Right forelimb (tissue), 1 donor: Measurements from ENCODE around the gene EPX.
"Not testable (repeated sequence)": the region's sequence is repeated elsewhere in the genome, so short reads cannot be mapped to it uniquely, and the experiment has no call there.

Source experiments
- DNase-seq: peaks from one replicate; pipeline ENCODE4 v3.0.0-alpha.2; 2018

Gene EPX, protein sequence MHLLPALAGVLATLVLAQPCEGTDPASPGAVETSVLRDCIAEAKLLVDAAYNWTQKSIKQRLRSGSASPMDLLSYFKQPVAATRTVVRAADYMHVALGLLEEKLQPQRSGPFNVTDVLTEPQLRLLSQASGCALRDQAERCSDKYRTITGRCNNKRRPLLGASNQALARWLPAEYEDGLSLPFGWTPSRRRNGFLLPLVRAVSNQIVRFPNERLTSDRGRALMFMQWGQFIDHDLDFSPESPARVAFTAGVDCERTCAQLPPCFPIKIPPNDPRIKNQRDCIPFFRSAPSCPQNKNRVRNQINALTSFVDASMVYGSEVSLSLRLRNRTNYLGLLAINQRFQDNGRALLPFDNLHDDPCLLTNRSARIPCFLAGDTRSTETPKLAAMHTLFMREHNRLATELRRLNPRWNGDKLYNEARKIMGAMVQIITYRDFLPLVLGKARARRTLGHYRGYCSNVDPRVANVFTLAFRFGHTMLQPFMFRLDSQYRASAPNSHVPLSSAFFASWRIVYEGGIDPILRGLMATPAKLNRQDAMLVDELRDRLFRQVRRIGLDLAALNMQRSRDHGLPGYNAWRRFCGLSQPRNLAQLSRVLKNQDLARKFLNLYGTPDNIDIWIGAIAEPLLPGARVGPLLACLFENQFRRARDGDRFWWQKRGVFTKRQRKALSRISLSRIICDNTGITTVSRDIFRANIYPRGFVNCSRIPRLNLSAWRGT

DNA sequence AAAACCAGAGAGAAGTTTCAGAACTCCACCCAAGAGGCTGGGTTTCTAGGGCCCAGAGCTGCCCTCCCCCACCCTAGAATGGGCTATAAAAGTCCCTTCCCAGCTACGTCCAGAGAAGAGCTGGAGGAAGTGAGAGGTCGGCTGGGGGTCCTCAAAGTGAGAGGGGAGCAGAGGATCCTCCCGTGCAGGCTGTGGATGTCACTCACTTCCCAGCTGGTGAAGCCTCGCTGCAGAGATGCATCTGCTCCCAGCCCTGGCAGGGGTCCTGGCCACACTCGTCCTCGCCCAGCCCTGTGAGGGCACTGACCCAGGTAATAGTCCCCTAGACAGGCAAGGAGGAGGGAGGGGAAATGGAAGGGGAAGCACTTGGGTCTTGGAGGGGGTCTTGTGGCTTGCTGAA is at the start of gene EPX:
Gene EPX, plus strand, starts transcription at position 115 of the 400 bp plus-strand sequence. Its CDS starts 121 bp downstream, at position 236.
- DNase-seq = no peak

DNA sequence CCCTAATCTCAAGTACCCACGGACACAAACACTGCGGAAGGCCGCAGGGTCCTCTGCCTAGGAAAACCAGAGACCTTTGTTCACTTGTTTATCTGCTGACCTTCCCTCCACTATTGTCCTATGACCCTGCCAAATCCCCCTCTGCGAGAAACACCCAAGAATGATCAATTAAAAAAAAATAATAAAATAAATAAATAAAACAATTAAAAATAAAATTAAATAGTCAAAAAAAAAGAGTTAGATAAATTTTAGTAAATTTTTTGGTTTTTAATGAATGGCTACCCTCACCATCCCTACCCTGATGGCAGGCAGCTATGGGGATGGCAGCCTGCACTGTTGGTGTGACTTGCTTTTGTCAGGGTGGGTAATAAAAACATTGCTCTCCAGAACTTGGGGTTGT is 49.2 kb upstream of the EPX start:
- DNase-seq = not testable (repeated sequence)

DNA sequence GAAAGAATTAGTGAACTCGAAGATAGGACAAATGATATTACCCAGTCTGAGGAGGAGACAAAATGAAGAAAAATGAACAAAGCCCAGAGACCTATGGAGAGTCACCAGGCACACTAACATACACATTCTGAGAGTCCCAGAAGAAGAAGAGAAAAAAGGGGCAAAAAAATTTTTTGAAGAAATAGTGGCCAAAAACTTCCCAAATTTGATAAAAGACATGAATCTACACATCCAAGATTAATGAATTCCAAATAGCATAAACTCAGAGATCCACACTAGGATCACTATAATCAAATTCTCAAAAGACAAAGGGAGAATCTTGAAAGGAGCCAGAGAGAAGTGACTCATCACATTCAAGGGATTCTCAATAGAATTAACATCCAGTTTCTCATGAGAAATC is 47.7 kb upstream of the EPX start:
- DNase-seq = no peak

DNA sequence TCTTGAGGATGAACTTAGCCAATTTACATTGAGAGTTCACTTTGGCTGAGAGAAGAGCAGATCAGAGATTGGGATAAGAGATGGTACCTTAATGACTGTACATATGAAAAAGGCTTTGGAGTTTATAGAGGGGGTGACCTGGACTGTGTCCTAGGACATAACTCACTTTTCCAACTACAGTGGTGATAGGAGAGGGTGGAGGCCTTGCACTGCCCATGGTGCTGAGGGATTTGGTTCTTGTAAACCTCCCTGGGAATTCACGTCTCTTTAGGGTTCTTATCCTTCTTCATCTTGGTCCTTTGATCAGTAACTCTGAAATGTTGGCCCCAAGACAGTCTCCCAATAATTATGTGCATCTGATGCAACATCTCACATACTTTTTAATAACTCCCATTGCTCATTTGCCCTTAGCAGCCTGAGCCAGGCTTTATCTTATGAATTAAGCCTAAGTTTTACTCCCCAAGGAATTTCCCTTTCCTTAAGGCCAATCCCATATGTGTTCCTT is 44.5 kb upstream of the EPX start, which contains the start of gene OR4D1:
Gene OR4D1, plus strand, starts transcription at position 455 of the 505 bp plus-strand sequence. CDS start 6,770 bp downstream, outside the sequence.
- no peak for DNase-seq

DNA sequence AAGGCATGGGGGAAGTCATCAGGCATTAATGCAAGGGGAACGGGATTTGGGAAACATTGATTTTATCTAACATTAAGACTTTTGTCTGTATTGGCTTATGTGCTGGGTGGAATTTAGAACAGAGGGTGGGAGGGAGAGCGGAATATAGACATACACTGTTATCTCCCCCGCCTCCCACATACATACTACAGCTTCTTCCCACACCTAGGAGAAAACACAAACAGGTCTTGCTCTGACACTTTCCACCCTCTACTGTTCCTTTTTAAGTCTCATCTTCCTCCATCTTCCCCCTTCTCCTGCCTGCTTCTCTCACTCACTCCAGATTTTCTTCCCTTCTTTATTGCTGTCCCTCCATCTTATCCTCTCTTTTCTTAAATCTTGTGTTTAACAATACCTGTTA is 43.9 kb upstream of the EPX start:
- no peak for DNase-seq

DNA sequence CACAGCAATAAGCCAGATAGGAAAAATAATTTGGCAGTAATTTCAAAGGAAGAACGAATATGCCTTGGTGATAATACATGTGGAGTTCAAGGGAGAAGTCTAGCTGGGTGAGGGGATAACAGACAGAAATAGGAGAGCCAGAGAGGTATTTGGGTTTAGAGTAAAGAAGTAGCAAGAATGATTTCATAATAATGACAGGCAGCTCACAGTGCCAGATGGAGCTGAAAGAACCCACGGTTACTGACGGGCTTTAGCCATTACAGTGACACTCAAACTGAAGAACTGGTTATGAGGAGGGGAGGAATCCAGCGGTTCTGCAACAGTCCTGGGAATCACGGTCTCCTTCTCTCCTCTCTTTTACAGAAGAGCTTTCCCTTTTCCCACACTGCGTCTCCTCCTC is 42.1 kb upstream of the EPX start:
- no peak for DNase-seq

DNA sequence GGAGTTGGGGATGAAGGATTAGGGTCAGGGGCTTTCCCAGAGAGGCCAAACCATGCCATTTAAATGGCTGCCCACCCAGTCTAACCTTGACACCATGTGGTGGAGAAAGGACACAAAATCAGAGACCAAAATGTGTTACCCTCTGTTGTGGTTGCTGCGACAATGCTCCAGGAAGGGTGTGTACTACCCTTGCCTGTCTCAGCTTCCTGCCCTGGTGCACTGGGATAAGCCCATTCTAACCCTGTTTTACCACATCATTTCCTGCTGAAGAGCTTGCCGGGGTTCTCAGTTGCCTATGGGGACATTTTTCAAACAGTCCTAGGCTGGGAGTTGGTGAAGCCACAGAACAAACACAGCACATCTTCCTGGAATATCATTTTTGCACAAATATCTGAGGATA is 39.5 kb upstream of the EPX start:
- DNase-seq = no peak

DNA sequence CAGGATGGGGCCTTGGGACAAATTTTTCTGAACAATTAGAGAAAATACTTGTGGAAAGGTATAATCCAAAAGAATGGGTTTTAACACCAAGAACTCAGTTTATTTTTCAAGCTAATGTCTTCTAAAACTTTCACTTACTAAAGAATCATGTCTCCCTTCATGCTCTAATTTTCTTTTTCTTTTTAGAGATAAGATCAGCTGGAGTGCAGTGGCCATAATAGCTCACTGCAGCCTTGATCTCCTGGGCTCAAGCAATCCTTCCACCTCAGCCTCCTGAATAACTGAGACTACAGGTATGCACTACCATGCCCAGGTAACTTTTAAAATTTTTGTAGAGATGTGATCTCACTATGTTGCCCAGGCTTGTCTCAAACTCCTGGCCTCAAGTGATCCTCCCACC is 38.9 kb upstream of the EPX start:
- no peak for DNase-seq

DNA sequence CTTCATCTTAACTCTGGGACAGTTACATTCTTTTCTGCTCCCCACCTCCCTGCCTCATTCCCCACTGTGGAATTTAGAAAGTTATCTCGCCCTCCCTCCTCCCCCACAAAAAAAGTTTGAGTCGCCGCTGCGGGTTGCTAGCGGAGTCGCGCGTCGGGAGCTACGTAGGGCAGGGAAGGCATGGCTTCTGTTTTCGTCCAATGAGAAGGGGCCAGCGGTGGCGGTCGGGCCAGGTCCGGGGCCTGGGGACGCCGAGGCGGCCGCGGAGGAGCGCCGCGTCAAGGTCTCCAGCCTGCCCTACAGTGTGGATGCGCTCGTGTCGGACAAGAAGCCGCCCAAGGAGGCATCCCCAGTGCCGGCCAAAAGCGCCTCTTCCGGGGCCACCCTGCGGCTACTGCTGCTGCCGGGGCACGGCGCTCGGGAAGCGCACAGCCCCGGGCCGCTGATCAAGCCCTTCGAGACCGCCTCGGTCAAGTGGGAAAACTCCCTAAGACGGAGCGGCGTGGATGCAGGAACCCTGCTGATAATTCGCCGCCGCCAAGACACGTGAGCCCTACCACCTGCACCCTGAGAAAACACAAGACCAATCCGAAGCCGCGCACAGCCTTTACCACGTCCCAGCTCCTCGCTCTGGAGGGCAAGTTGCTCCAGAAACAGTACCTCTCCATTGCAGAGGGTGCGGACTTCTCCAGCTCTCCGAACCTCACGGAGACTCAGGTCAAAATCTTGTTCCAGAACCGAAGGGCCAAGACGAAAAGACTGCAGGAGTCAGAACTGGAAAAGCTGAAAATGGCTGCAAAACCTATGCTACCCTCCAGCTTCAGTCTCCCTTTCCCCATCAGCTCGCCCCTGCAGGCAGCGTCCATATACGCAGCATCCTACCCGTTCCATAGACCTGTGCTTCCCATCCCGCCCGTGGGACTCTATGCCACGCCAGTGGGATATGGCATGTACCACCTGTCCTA is 35.4 kb upstream of the EPX start:
- no peak for DNase-seq

DNA sequence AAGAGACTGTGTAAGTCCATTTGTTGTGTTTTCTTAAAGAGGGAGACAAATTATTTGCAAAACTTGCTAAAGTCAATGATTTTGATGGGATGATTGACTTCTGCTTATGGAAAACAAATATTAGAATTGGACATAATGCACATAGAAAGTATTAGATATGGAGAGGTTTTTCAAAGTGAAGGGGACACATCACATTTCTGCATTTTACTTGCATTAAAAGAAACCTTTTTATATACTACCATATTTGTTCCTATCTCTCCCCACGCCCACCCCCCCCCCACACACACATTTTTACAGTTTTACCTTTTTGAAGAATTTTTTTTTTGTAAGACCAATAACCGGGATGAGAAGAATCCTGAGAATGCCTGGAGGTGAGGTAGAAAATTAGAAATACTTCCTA is 34.3 kb upstream of the EPX start:
- DNase-seq = no peak

DNA sequence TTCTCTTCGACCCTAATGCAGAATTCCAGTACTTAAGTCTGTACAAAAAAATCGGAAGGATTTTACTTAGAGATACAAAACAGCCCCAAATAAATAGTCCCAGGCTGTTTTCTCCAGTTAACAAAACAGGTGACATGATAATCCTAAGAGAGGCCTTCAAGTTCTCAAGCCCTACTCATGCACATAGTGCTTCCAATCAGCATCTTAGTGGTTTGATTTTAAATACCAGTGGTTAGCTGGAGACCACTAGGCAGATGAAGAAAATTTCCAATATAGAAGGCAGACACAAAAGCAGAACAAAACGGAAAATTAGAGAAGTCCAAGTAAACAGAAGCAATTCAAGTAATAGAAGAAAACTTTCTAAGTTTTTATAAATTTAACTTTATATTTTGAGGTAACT is 31.0 kb upstream of the EPX start:
- no peak for DNase-seq

DNA sequence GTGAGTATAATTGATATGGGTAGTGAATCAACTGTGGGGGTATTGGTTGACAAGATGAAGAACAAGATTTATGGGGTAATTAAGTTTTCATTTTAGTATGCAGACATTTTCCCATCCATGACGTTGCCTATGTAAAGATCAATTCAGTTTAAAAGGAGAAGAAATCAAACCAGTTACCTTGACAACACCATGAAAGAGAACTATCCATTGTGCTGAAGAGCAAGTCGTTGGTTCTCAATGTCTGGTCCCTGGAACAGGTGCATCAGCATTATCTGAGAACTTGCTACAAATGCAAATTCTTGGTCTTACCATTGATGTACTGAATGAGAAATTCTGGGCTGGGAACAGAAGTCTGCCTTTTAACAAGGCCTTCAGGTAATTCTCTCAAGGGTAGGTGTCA is 26.5 kb upstream of the EPX start:
- DNase-seq = no peak

DNA sequence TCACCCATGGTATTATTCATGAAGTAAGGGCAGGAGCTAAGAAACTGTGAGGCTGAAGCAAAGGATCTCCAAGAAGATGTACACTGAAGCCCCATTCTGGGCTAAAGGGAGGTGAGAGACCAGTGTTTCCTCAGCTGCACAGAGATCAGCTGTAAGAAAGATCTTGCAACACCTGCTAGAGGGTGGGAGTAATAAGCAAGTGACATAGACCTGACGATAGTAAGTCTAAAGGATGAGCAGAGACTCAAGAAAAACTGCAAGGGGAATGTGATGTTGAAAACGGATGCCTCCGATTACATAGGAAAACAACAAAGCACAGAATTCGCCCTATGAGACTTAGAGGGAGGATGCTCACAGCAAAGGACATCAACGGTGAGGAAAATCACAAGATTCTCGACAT is 25.8 kb upstream of the EPX start, which contains the start of gene OR4D2:
Gene OR4D2, plus strand, starts transcription at position 301 of the 400 bp plus-strand sequence. CDS start 2,674 bp downstream, outside the sequence.
- no peak for DNase-seq

DNA sequence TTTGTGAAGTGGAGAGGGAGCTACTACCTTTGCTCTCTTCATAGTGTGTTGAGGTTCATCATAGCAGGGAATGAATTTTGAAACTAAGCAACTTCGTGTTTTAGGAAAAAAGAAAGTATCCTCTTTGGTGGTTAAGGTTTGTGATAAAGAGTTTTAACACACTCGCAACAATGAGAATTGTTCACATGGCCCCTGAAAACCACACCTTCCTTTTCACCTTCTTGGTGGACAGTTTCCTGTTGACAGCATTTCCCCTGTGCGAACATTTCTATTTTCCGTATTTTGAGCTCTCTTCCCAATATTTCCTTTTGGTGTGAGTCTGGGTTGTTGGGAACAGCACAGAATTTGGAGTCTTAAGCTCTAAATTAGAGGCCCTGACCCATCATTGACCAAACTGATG is 21.9 kb upstream of the EPX start:
- DNase-seq = no peak

DNA sequence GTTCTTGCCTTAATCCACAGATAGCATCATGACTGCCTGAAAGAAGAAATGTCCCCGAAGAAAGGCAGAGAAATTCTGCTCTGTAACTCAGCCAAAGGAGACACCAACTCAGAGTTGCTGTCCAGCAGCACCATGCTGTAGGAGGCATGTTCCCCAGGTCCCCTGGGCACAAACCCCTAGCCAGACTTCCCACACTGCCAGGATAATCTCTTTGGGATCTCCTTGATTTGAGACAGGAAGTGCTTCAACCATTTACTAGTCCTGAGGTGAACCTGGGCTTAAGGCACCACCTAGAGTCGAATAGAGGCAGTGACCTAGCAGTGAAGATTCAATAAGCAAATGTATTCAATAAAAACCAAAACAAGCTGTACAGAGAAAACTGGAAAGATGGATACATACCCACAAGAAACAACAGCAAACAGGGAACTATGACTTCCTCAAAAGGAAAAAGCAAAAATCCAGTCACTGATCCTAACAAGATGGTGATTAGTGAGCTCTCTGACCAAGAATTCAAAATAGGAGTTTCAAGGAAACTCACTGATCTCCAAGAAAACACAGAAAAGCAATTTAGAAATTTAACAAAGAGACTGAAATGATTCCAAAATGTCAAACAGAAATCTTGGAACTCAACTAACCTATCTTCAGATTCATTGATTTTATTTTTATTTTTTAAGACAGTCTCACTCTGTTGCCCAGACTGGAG is 20.0 kb upstream of the EPX start:
- no peak for DNase-seq

DNA sequence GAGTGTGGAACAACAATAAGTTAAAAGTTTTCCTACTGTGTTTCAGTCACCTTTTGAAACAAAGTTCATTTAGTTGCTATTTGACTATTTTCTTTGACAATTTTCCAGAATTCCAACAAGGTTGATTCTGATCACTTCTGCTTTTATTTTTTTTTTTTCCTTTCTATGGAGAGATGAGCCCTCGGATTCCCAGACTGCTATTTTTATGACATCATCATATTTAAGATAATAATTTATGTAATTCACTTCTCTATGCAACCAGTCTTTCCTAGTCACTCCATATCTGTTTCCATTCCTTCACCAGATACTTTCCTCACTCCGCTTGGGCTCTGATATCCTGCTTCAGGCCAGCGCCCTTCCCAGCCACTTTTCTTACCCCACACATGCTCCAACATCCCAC is 17.7 kb upstream of the EPX start:
- no peak for DNase-seq

DNA sequence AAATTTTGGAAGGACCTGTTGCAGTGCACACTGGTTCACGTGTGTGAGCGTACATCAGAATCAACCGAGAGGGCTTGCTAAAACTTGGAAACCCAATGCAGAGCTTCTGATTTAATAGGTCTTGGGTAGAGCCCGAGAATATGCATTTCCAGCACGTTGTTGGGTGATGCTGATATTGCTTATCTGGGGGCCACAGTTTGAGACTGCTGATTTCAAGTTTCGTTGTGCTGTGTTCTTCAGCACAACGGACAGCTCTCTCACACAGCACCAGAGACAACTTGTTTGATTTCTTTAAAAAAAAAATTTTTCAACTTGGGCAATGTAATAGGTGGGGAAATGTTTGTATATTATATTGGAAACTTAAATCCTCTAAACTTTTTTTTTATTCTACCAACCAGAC is 16.3 kb upstream of the EPX start:
- DNase-seq = no peak

DNA sequence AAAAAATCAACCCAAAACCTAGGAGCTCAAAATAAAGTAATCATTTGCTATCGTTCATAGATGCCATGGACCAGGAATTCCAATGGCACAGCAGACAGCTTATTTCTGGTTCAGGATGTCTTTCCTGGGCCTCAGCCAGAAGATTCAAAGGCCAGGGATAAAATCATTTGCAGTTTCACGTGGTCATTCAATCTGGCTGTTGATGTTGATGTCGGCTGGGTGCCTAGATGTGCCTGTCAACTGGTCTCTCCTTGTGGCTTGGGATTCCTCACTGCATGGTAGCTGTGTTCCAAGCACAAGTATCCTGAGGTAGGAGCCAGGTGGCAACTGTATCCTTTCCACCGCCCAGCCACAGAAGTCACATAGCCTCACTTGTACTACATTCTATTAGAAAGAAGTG is 10.7 kb upstream of the EPX start:
- no peak for DNase-seq

DNA sequence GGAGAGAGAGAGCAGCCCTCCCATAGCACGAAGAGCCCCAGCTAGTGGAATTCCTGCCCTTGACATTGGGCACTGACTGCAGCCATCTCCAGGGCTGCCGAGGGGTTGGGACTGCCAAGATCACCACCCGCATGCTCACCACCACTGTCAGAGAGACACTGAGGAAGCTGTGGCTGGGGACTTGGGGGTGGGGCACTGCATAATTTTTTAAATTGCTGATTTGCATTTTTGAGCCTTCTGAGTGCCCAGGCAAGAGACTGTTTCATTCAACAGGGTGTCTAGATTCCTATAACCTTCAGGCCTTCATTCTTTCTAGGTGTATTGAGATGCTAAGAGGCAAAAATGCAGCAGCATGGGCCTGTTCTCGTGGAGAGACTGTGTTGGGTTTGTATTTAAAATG is 9.0 kb upstream of the EPX start:
- no peak for DNase-seq

DNA sequence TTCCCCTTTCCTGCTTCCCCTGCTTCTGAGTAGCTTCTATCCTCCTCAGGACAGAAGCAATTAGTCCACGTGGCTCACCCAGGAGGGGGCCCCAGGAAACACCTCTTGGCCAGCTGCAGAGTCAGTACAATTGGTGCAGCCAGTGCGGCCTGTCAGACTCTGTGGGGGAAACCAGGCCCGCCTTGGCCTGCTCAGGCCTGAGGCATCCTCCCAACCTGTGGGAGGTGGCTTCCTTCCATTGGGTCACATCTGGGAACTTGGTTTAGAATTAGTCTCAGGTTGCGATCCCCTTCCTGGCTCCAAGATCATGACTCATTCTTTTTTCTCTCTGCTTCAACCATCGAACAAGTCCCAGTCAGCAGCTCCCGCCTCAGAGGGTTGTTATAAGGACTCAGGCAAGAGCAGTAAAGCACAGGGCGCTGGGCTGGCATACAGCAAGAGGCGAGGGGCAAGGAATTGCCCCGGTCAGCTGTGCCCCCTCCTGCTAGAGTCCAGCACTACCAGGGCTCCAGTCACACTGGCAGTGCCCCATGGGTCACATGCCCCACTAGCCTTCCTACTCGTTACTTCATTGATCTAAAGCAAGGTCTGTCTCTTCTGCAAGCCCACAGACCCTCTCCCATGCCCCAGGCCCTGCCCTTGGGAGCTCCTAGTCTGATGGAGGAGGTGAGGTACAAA is 8.1 kb upstream of the EPX start:
- DNase-seq = no peak

DNA sequence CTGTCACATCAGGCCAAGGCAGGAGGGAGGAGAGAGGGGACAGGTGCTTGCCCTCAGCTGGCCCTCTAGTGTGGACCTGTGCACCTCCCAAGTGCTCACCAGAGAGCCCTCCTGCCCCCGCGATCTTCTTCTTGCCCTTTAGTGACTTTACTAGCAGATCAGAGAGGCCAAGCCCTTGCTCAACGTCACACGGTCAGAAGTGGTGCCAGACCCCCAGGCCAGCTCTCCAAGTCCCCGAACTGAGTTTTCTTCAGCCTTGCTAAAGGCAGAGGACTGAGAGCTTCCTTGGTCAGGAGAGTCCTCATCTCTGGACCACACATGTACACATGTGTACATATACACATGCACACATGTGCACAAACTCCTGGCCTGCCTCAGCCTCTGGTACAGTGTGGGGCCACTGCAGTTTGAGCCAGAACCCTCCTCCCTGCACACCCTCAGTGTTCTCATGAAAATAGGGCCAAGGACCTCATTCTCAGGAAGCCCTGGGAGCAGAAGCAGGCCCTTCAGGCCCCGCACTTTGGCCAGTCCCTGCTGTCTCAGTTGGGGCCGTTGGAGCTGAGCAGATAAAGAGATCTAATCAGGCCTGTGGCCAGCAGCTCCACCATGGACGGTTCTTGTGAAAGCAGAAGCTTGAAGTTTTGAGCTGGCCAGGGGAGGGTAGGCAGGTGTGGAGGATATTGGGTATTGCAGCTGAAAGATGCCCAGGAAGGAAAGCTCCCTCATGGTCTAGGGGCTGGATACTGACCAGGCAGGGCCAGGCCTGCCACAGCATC is 7.4 kb upstream of the EPX start:
- DNase-seq = no peak
